Keratinocyte (primary cell): ENCODE measurements around the gene MRPL48.

Experiments used
- CTCF ChIP-seq, 3 experiments: IDR thresholded peaks in 1 of 3; conservative IDR thresholded peaks in 1 of 3; optimal IDR thresholded peaks in 1 of 3; 2 replicates in 2 of 3; 3 replicates in 1 of 3; pipeline versions ENCODE3 to v1.5.1; 2011; ENCODE audit warnings: low read length in 3 of 3, mild to moderate bottlenecking in 3 of 3, moderate library complexity in 2 of 3, control low read depth in 1 of 3, inconsistent platforms in 1 of 3; ENCODE audit not compliant: insufficient read depth in 2 of 3; ENCODE audit errors: extremely low read depth in 1 of 3
- EZH2 ChIP-seq: IDR thresholded peaks from one replicate; pipeline ENCODE4 v1.6.1; 2012; ENCODE audit warnings: inconsistent platforms, mild to moderate bottlenecking, low read length, moderate library complexity

DNA sequence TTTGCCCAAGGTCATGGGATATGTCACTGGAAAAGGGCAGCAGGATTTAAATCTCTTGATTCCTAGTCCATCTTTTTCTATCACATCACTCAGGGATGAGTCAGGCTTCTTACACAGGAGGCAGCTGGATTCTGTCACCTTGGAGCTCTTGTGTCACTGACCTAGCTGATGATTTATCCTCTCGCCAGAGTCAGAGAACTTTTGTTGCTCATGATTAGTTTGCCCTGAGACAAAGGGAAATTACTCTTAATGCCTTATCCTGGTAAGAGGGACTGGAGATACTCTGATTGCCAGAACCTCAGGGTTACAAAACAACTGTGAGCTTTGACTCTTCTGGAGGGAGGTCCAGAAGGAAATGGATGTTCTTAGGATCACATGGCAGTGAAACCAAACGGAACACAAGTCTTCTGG lies 78.9 kb downstream of the MRPL48 start:
- no peak for TF ChIP-seq CTCF (optimal IDR thresholded peaks at IDR 0.05 in 1 of 3, IDR thresholded peaks at IDR 0.05 in 1 of 3, conservative IDR thresholded peaks at IDR 0.05 in 1 of 3; ENCODE audit: extremely low read depth in 1 of 3, insufficient read depth in 2 of 3, low read length in 3 of 3)
- TF ChIP-seq EZH2: no peak
